ENCODE measurements around the gene ORM1.

Gene ORM1

GRCh38 chr9:114289106-114289505, 33.8 kb upstream of the ORM1 start:
- Histone ChIP-seq H3K4me3 (ENCODE audit: low read length) (no peak overlapping the region), H3K36me3 (ENCODE audit: insufficient read depth, low read length) (peaks cover 7% of the 10 kb centered on the region), H3K9me3 (replicated peaks; ENCODE audit: low read length) (no peaks in the 10 kb centered on the region), H3K4me1 (ENCODE audit: control insufficient read depth, insufficient read depth, low read length) (peaks cover 29% of the 10 kb centered on the region), H3K9ac (ENCODE audit: low read depth, low read length) (no peak overlapping the region), H3K27me3 (ENCODE audit: control insufficient read depth, insufficient read depth, low read length) (no peaks in the 10 kb centered on the region), H3K4me2 (ENCODE audit: low read length) (no peak overlapping the region)

- Histone ChIP-seq H3K9ac (ENCODE audit: low read depth, low read length) (no peak overlapping the region), H3K27me3 (ENCODE audit: control insufficient read depth, insufficient read depth, low read length) (no peaks in the 10 kb centered on the region), H3K4me3 (ENCODE audit: low read length) (no peak overlapping the region), H3K36me3 (ENCODE audit: insufficient read depth, low read length) (peaks cover 14% of the 10 kb centered on the region), H3K4me2 (ENCODE audit: low read length) (no peak overlapping the region), H3K4me1 (ENCODE audit: control insufficient read depth, insufficient read depth, low read length) (peaks cover 29% of the 10 kb centered on the region), H3K9me3 (replicated peaks; ENCODE audit: low read length) (peaks cover 4% of the 10 kb centered on the region)
Observed at GRCh38 chr9:114289571-114290481, 33.1 kb upstream of the ORM1 start.

DNA sequence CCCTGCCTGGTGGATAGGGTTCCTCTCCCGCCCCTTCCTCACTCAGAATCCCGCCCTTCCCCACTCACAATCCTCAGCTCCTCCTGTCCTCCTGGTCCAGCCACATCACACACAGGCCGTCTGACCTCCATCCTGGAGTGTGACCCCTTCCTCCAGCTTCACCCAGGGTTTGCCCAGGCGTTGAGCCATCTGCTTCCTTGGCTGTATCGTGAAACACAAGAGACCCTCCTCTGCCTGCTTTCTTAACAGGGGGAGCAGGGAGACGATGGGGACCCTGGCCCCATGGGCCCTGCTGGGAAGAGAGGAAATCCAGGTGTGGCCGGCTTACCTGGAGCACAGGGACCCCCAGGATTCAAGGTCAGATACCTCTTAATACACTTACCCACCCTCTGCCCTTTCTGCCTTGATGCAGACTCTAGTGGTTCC, 32.3 kb upstream of the ORM1 start:
- no peak overlapping the region for H3K4me3 ChIP-seq (ENCODE audit: low read length)
- peaks cover 23% of the 10 kb centered on the region for H3K4me1 ChIP-seq (ENCODE audit: control insufficient read depth, insufficient read depth, low read length)
- H3K9me3 ChIP-seq (replicated peaks; ENCODE audit: low read length): peaks cover 4% of the 10 kb centered on the region
- peaks cover 20% of the 10 kb centered on the region for H3K36me3 ChIP-seq (ENCODE audit: insufficient read depth, low read length)
- H3K9ac ChIP-seq (ENCODE audit: low read depth, low read length): no peak overlapping the region
- H3K27me3 ChIP-seq (ENCODE audit: control insufficient read depth, insufficient read depth, low read length): no peaks in the 10 kb centered on the region
- no peak overlapping the region for H3K4me2 ChIP-seq (ENCODE audit: low read length)

GRCh38 chr9:114291064-114291474, 31.8 kb upstream of the ORM1 start:
- no peaks in the 10 kb centered on the region for H3K27me3 ChIP-seq (ENCODE audit: control insufficient read depth, insufficient read depth, low read length)
- H3K9ac ChIP-seq (ENCODE audit: low read depth, low read length): no peak overlapping the region
- no peak overlapping the region for H3K4me3 ChIP-seq (ENCODE audit: low read length)
- peaks cover 24% of the 10 kb centered on the region for H3K36me3 ChIP-seq (ENCODE audit: insufficient read depth, low read length)
- peaks cover 18% of the 10 kb centered on the region for H3K4me1 ChIP-seq (ENCODE audit: control insufficient read depth, insufficient read depth, low read length)
- H3K4me2 ChIP-seq (ENCODE audit: low read length): no peak overlapping the region
- H3K9me3 ChIP-seq (replicated peaks; ENCODE audit: low read length): peaks cover 4% of the 10 kb centered on the region

GRCh38 chr9:114291886-114292590, 30.9 kb upstream of the ORM1 start:
- Histone ChIP-seq H3K4me1 (ENCODE audit: control insufficient read depth, insufficient read depth, low read length) (peaks cover 16% of the 10 kb centered on the region), H3K4me2 (ENCODE audit: low read length) (no peak overlapping the region), H3K9ac (ENCODE audit: low read depth, low read length) (no peak overlapping the region), H3K9me3 (replicated peaks; ENCODE audit: low read length) (peaks cover 4% of the 10 kb centered on the region), H3K36me3 (ENCODE audit: insufficient read depth, low read length) (peaks cover 24% of the 10 kb centered on the region), H3K4me3 (ENCODE audit: low read length) (no peak overlapping the region), H3K27me3 (ENCODE audit: control insufficient read depth, insufficient read depth, low read length) (no peaks in the 10 kb centered on the region)

DNA sequence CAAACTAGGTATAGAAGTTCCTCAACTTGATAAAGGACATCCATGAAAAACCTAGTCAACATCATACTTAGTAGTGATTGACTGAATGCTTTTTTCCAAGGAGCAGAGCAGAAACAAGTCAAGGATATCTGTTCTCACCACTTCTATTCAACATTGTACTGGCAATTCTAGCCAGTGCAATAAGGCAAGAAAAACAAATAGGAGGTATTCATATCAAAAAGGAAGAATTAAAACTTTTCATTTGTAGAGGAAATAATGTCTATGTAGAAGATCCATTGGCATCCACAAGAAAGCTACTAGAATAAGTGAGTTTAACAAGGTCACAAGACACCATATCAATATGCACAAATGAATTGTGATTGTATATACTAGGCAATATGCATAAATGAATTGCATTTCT, 28.2 kb upstream of the ORM1 start:
- no peaks in the 10 kb centered on the region for H3K27me3 ChIP-seq (ENCODE audit: control insufficient read depth, insufficient read depth, low read length)
- peaks cover 4% of the 10 kb centered on the region for H3K9me3 ChIP-seq (replicated peaks; ENCODE audit: low read length)
- H3K4me3 ChIP-seq (ENCODE audit: low read length): no peak overlapping the region
- peaks cover 29% of the 10 kb centered on the region for H3K36me3 ChIP-seq (ENCODE audit: insufficient read depth, low read length)
- no peak overlapping the region for H3K4me2 ChIP-seq (ENCODE audit: low read length)
- H3K9ac ChIP-seq (ENCODE audit: low read depth, low read length): no peak overlapping the region
- peaks cover 5% of the 10 kb centered on the region for H3K4me1 ChIP-seq (ENCODE audit: control insufficient read depth, insufficient read depth, low read length)

- no peak overlapping the region for H3K4me3 ChIP-seq (ENCODE audit: low read length)
- H3K27me3 ChIP-seq (ENCODE audit: control insufficient read depth, insufficient read depth, low read length): no peaks in the 10 kb centered on the region
- H3K9ac ChIP-seq (ENCODE audit: low read depth, low read length): no peak overlapping the region
- no peak overlapping the region for H3K4me2 ChIP-seq (ENCODE audit: low read length)
- H3K36me3 ChIP-seq (ENCODE audit: insufficient read depth, low read length): peaks cover 36% of the 10 kb centered on the region
- H3K4me1 ChIP-seq (ENCODE audit: control insufficient read depth, insufficient read depth, low read length): peaks cover 5% of the 10 kb centered on the region
- peaks cover 4% of the 10 kb centered on the region for H3K9me3 ChIP-seq (replicated peaks; ENCODE audit: low read length)
Observed at GRCh38 chr9:114296338-114296737, 26.6 kb upstream of the ORM1 start.

DNA sequence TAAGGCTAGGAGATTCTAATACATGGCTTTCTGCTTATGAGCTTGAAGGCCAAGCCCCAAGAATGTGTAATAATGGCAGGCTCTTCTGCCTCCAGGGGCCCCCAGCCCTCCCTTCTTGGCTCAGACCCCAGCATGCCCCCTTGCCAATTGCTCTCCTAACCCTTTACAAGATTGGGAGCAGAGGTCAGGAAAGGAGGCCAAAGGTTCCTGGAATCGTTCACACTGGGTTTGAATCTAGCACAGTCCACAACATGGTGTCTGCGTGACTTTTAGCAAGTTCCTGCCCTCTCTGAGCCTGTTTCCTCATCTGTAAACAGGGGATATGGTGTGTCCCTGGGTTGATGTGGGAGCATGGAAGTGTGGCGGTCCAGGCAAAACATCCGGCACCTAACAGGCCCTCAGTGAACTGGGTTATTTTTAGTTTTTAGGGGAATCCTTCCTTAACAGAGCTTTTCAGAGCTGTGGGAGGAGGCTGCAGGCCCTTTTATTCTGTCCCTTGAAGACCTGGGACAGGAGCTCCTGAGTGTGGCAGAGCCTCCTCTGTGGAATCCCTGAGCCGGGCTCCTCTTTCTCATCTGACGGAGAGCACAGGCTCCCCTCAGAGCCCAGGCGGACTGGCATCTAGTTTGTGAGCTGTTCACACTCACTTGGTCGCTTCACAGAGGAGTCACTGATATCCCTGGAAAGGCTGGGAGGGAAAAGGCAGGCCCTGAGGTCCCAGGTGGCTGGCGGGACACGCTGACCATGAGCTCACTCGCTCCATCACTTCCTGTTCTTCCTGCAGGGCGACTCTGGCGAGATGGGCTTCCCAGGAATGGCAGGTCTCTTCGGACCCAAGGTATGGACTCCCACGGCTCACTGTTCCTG, 23.4 kb upstream of the ORM1 start:
- Histone ChIP-seq H3K4me1 (ENCODE audit: control insufficient read depth, insufficient read depth, low read length) (no peaks in the 10 kb centered on the region), H3K4me2 (ENCODE audit: low read length) (no peak overlapping the region), H3K9me3 (replicated peaks; ENCODE audit: low read length) (peaks cover 1% of the 10 kb centered on the region), H3K36me3 (ENCODE audit: insufficient read depth, low read length) (peaks cover 25% of the 10 kb centered on the region), H3K4me3 (ENCODE audit: low read length) (no peak overlapping the region), H3K9ac (ENCODE audit: low read depth, low read length) (no peak overlapping the region), H3K27me3 (ENCODE audit: control insufficient read depth, insufficient read depth, low read length) (no peaks in the 10 kb centered on the region)

- Histone ChIP-seq H3K9me3 (replicated peaks; ENCODE audit: low read length) (no peaks in the 10 kb centered on the region), H3K4me3 (ENCODE audit: low read length) (no peak overlapping the region), H3K27me3 (ENCODE audit: control insufficient read depth, insufficient read depth, low read length) (no peaks in the 10 kb centered on the region), H3K4me1 (ENCODE audit: control insufficient read depth, insufficient read depth, low read length) (no peaks in the 10 kb centered on the region), H3K9ac (ENCODE audit: low read depth, low read length) (no peak overlapping the region), H3K36me3 (ENCODE audit: insufficient read depth, low read length) (peaks cover 17% of the 10 kb centered on the region), H3K4me2 (ENCODE audit: low read length) (no peak overlapping the region)
Observed at GRCh38 chr9:114300153-114300845, 22.6 kb upstream of the ORM1 start.

- H3K36me3 ChIP-seq (ENCODE audit: insufficient read depth, low read length): peaks cover 12% of the 10 kb centered on the region
- no peak overlapping the region for H3K9ac ChIP-seq (ENCODE audit: low read depth, low read length)
Observed at GRCh38 chr9:114300846-114301797, 21.8 kb upstream of the ORM1 start.

More at GRCh38 chr9:114300846-114301797, 21.8 kb upstream of the ORM1 start:
- H3K4me3 ChIP-seq (ENCODE audit: low read length): no peak overlapping the region
- no peaks in the 10 kb centered on the region for H3K27me3 ChIP-seq (ENCODE audit: control insufficient read depth, insufficient read depth, low read length)
- H3K4me1 ChIP-seq (ENCODE audit: control insufficient read depth, insufficient read depth, low read length): no peaks in the 10 kb centered on the region
- H3K4me2 ChIP-seq (ENCODE audit: low read length): no peak overlapping the region
- H3K9me3 ChIP-seq (replicated peaks; ENCODE audit: low read length): no peaks in the 10 kb centered on the region
